Measurements from ENCODE around the gene GNB5.

DNA sequence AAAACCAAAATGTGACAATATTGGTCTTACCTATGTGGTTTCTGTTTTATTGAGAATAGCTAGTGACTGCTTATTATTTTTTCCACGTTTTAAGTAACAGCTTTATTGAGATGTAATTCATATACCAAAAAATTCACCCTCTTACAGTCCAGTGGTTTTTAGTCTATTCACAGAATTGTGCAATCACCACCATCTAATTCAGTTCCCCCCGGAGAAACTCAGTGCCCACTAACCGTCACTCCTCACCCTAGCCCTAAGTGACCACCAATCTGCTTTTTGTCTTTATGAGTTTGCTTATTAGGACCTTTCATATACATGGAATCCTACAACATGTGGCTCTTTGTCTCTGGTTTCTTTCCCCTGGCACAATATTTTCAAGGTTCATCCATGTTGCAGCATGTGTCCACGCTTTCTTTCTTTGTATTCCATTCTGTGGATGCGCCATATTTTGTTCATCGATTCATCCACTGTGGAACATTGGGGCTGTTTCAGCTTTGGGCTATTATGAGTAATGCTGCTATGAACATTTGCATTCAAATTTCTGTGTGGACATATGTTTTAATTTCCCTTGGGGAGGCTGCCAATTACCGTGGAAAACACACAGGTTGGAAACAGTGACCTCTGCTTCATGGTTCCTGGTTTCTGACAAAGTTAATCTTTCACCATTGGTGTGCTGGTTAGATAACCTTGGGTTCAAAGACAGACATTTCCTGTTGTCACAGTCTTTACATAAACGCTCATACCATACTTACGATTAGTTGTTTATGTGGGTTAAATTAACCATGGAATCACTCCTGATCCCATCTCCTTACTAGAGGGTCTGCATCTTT is 75.4 kb downstream of the GNB5 start:
- TF ChIP-seq, protein P1, sequence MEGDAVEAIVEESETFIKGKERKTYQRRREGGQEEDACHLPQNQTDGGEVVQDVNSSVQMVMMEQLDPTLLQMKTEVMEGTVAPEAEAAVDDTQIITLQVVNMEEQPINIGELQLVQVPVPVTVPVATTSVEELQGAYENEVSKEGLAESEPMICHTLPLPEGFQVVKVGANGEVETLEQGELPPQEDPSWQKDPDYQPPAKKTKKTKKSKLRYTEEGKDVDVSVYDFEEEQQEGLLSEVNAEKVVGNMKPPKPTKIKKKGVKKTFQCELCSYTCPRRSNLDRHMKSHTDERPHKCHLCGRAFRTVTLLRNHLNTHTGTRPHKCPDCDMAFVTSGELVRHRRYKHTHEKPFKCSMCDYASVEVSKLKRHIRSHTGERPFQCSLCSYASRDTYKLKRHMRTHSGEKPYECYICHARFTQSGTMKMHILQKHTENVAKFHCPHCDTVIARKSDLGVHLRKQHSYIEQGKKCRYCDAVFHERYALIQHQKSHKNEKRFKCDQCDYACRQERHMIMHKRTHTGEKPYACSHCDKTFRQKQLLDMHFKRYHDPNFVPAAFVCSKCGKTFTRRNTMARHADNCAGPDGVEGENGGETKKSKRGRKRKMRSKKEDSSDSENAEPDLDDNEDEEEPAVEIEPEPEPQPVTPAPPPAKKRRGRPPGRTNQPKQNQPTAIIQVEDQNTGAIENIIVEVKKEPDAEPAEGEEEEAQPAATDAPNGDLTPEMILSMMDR (IDR thresholded peaks at IDR 0.05; ENCODE audit: low read length): no peak
- no peak for TF ChIP-seq EZH2phosphoT487 (IDR thresholded peaks at IDR 0.05; ENCODE audit: low read length)
